Measurements from ENCODE around the gene CRELD1. TPM values are rescaled to one million over a fixed set of nuclear protein-coding genes. Genes with fewer than 3 reads are reported as not detected.

CRELD1 gene
- total and polyA plus RNA-seq, 2 of the 13 experiments (the other 11 are each of a cell fraction or from before 2014, with no cell fraction given), result 27.1 to 61.9 TPM

DNA sequence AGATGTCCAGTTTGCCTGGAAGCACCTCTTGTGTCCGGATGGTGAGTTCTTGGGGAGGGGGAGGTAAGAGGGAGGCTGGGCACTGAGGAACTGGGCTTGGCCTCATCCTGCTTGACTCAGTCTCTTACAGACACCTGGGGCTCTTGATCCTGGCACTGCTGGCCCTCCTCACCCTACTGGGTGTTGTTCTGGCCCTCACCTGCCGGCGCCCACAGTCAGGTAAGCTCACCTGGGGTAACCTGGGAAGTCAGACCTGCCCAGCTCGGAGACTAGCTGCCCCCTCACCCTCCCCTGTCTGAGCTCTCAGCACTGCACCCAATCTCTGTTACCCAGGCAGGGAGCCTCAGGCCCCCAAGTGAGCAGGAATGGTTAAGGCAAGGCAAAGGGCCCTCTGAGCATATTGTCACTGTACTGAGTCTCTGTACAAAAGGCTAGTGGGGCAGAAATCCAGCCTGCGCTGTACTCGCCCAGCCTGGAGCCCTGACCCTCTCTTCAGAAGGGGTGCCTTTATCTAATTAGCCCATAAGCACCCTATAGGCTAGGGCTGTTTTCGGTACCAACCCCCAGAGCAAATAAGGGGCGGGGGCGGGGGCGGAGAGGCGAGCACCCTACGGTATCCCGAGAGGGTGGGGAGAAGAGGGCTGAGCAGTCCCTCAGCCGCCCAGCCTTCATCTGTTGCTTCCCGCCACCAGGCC lies 18.9 kb upstream of the CRELD1 start (continued):
- TF ChIP-seq, protein P1, sequence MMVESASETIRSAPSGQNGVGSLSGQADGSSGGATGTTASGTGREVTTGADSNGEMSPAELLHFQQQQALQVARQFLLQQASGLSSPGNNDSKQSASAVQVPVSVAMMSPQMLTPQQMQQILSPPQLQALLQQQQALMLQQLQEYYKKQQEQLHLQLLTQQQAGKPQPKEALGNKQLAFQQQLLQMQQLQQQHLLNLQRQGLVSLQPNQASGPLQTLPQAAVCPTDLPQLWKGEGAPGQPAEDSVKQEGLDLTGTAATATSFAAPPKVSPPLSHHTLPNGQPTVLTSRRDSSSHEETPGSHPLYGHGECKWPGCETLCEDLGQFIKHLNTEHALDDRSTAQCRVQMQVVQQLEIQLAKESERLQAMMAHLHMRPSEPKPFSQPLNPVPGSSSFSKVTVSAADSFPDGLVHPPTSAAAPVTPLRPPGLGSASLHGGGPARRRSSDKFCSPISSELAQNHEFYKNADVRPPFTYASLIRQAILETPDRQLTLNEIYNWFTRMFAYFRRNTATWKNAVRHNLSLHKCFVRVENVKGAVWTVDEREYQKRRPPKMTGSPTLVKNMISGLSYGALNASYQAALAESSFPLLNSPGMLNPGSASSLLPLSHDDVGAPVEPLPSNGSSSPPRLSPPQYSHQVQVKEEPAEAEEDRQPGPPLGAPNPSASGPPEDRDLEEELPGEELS (CRISPR knock-in tag; IDR thresholded peaks at IDR 0.05), result 0 out of 2 replicates have a peak, but pooled peaks have one; percentile 32
- TF ChIP-seq ZNF383 (CRISPR knock-in tag; IDR thresholded peaks at IDR 0.05; ENCODE audit: borderline replicate concordance) (no peak), TP53 (CRISPR knock-in tag; conservative IDR thresholded peaks at IDR 0.05) (no peak), CHD2 (IDR thresholded peaks at IDR 0.05; ENCODE audit: low read depth, low read length) (no peak), ZFP36L2 (CRISPR knock-in tag; IDR thresholded peaks at IDR 0.05) (no peak), ZNF572 (CRISPR knock-in tag; IDR thresholded peaks at IDR 0.05) (0 out of 2 replicates have a peak, but pooled peaks have one; percentile 59), ZNF256 (CRISPR knock-in tag; conservative IDR thresholded peaks at IDR 0.05) (0 out of 2 replicates have a peak, but pooled peaks have one; percentile 76), FOXK1 (CRISPR knock-in tag; IDR thresholded peaks at IDR 0.05; ENCODE audit: borderline replicate concordance, low read depth) (no peak), RBFOX2 (IDR thresholded peaks at IDR 0.05; ENCODE audit: low read depth, low read length) (no peak), HOXA5 (CRISPR knock-in tag; IDR thresholded peaks at IDR 0.05) (0 out of 2 replicates have a peak, but pooled peaks have one; percentile 20), HDAC1 (CRISPR knock-in tag; IDR thresholded peaks at IDR 0.05) (no peak)
- TF ChIP-seq, protein P2, sequence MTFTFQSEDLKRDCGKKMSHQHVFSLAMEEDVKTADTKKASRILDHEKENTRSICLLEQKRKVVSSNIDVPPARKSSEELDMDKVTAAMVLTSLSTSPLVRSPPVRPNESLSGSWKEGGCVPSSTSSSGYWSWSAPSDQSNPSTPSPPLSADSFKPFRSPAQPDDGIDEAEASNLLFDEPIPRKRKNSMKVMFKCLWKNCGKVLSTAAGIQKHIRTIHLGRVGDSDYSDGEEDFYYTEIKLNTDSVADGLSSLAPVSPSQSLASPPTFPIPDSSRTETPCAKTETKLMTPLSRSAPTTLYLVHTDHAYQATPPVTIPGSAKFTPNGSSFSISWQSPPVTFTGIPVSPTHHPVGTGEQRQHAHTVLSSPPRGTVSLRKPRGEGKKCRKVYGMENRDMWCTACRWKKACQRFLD (CRISPR knock-in tag; IDR thresholded peaks at IDR 0.05; ENCODE audit: borderline replicate concordance), result no peak
- TF ChIP-seq, protein P3, sequence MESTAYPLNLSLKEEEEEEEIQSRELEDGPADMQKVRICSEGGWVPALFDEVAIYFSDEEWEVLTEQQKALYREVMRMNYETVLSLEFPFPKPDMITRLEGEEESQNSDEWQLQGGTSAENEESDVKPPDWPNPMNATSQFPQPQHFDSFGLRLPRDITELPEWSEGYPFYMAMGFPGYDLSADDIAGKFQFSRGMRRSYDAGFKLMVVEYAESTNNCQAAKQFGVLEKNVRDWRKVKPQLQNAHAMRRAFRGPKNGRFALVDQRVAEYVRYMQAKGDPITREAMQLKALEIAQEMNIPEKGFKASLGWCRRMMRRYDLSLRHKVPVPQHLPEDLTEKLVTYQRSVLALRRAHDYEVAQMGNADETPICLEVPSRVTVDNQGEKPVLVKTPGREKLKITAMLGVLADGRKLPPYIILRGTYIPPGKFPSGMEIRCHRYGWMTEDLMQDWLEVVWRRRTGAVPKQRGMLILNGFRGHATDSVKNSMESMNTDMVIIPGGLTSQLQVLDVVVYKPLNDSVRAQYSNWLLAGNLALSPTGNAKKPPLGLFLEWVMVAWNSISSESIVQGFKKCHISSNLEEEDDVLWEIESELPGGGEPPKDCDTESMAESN (CRISPR knock-in tag; conservative IDR thresholded peaks at IDR 0.05), result no peak
- TF ChIP-seq, protein P4, sequence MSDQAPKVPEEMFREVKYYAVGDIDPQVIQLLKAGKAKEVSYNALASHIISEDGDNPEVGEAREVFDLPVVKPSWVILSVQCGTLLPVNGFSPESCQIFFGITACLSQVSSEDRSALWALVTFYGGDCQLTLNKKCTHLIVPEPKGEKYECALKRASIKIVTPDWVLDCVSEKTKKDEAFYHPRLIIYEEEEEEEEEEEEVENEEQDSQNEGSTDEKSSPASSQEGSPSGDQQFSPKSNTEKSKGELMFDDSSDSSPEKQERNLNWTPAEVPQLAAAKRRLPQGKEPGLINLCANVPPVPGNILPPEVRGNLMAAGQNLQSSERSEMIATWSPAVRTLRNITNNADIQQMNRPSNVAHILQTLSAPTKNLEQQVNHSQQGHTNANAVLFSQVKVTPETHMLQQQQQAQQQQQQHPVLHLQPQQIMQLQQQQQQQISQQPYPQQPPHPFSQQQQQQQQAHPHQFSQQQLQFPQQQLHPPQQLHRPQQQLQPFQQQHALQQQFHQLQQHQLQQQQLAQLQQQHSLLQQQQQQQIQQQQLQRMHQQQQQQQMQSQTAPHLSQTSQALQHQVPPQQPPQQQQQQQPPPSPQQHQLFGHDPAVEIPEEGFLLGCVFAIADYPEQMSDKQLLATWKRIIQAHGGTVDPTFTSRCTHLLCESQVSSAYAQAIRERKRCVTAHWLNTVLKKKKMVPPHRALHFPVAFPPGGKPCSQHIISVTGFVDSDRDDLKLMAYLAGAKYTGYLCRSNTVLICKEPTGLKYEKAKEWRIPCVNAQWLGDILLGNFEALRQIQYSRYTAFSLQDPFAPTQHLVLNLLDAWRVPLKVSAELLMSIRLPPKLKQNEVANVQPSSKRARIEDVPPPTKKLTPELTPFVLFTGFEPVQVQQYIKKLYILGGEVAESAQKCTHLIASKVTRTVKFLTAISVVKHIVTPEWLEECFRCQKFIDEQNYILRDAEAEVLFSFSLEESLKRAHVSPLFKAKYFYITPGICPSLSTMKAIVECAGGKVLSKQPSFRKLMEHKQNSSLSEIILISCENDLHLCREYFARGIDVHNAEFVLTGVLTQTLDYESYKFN (CRISPR knock-in tag; conservative IDR thresholded peaks at IDR 0.05), result 0 out of 2 replicates have a peak, but pooled peaks have one; percentile 14
- TF ChIP-seq, protein P5, sequence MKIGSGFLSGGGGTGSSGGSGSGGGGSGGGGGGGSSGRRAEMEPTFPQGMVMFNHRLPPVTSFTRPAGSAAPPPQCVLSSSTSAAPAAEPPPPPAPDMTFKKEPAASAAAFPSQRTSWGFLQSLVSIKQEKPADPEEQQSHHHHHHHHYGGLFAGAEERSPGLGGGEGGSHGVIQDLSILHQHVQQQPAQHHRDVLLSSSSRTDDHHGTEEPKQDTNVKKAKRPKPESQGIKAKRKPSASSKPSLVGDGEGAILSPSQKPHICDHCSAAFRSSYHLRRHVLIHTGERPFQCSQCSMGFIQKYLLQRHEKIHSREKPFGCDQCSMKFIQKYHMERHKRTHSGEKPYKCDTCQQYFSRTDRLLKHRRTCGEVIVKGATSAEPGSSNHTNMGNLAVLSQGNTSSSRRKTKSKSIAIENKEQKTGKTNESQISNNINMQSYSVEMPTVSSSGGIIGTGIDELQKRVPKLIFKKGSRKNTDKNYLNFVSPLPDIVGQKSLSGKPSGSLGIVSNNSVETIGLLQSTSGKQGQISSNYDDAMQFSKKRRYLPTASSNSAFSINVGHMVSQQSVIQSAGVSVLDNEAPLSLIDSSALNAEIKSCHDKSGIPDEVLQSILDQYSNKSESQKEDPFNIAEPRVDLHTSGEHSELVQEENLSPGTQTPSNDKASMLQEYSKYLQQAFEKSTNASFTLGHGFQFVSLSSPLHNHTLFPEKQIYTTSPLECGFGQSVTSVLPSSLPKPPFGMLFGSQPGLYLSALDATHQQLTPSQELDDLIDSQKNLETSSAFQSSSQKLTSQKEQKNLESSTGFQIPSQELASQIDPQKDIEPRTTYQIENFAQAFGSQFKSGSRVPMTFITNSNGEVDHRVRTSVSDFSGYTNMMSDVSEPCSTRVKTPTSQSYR (CRISPR knock-in tag; IDR thresholded peaks at IDR 0.05; ENCODE audit: borderline replicate concordance), result peak; percentile 72; the same call in 1 of the 2 replicates
